GM06990 (cell line): Measurements from ENCODE around the gene OR2M7.

Source experiments
- DNase-seq: peaks from one replicate; pipeline ENCODE4 v3.0.0-alpha.2; 2011; ENCODE audit not compliant: insufficient read length; ENCODE audit errors: extremely low read depth
- H3K27me3 ChIP-seq: replicated peaks from 2 replicates; pipeline ENCODE4 v1.6.0; 2011; ENCODE audit warnings: low read length; ENCODE audit not compliant: control insufficient read depth, insufficient read depth
- H3K36me3 ChIP-seq: 2 replicates; pipeline ENCODE4 v1.5.1; 2011; ENCODE audit warnings: low read length; ENCODE audit not compliant: control insufficient read depth, insufficient read depth
- H3K4me3 ChIP-seq: replicated peaks from 2 replicates; pipeline ENCODE4 v1.5.1; 2011; ENCODE audit warnings: low read depth, mild to moderate bottlenecking, control low read depth, low read length
- CTCF ChIP-seq: IDR thresholded peaks from 2 replicates; pipeline ENCODE4 v1.5.1; 2011; ENCODE audit warnings: low read length, control low read depth, mild to moderate bottlenecking, inconsistent platforms; ENCODE audit not compliant: insufficient read depth, poor library complexity, severe bottlenecking

OR2M7 gene

GRCh38 chr1:248288391-248288790 is 36.0 kb downstream of the OR2M7 start:
- no peak for TF ChIP-seq CTCF

GRCh38 chr1:248277876-248278275 is 46.5 kb downstream of the OR2M7 start, which contains the start of gene OR2T33:
TSS of gene OR2T33 (minus strand) at chr1:248277976. CDS start at chr1:248273814, 4,162 bp downstream.
- Histone ChIP-seq H3K4me3 (no peak within 1 kb of the TSS), H3K27me3 (no peaks in the 10 kb centered on the region), H3K36me3 (no peaks in the 10 kb centered on the region)
- TF ChIP-seq CTCF: no peak
- DNase-seq: no peak

More at GRCh38 chr1:248288391-248288790, 36.0 kb downstream of the OR2M7 start:
- Histone ChIP-seq H3K27me3 (no peaks in the 10 kb centered on the region), H3K36me3 (no peaks in the 10 kb centered on the region), H3K4me3 (no peak overlapping the region)
- DNase-seq: no peak
